NCI-H2227 treated with DMSO at 0.1 percent for 48 hours (cell line): Measurements from ENCODE around the gene HECTD4.
"Not testable (repeated sequence)": the region's sequence is repeated elsewhere in the genome, so short reads cannot be mapped to it uniquely, and the experiment has no call there.

Experiments
- DNase-seq: peaks from one replicate; lab custom pipeline; 2025; lab: John Stamatoyannopoulos, UW

The HECTD4 gene

DNA sequence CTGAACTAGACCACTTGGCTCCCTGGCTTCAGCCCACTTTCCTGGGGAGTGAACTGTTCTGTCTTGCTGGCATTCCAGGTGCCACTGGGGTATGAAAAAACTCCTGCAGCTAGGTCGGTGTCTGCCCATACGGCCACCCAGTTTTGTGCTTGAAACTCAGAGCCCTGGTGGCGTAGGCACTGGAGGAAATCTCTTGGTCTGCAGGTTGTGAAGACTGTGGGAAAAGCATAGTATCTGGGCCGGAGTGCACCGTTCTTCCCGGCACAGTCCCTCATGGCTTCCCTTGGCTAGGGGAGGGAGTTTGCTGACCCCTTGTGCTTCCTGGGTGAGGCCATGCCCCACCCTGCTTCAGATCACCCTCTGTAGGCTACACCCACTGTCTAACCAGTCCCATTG is 223.1 kb downstream of the HECTD4 start:
- no peak for DNase-seq

DNA sequence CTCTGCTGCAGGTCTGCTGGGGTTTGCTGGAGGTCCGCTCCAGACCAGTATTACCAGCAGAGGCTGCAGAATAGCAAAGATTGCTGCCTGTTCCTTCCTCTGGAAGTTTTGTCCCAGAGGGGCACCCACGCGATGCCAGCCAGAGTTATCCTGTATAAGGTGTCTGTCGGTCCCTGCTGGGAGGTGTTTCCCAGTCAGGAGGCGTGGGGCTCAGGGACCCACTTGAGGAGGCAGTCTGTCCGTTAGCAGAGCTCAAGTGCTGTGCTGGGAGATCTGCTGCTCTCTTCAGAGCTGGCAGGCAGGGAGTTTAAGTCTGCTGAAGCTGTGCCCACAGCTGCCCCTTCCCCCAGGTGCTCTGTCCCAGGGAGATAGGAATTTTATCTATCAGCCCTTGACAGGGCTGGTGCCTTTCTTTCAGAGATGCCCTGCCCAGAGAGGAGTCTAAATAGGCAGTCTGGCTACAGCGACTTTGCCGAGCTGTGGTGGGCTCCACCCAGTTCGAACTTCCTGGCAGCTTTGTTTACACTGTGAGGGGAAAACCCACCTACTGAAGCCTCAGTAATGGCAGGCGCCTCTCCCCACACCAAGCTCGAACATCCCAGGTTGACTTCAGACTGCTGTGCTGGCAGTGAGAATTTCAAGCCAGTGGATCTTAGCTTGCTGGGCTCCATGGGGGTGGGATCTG is 223.6 kb downstream of the HECTD4 start:
- not testable (repeated sequence) for DNase-seq

- no peak for DNase-seq
Measured at GRCh38 chr12:112153893-112154219, 228.4 kb downstream of the HECTD4 start.

GRCh38 chr12:112153181-112153892 is 228.9 kb downstream of the HECTD4 start:
- DNase-seq = no peak

- DNase-seq = no peak
Measured at GRCh38 chr12:112151766-112152541, 230.3 kb downstream of the HECTD4 start.

DNA sequence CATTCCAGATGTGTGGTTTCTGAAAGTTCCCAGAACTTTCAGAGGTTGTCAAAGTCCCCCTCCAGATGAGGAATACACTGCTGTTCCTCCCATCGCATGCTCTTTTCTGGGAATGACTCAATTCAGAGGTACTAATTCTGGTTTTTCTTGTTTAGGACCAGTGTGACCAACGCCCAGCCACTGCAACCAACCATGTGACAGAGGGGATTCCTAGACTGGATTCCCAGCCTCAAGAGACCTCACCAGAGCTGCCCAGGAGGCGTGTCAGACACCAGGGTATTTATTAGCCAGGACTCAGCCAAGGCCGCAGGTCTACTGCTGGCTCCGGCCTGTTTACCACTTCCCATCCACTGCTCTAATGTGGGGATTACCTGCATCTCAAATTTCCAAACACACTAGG is 232.6 kb downstream of the HECTD4 start:
- DNase-seq = no peak

- no peak for DNase-seq
Measured at GRCh38 chr12:112148031-112148513, 234.2 kb downstream of the HECTD4 start.

DNA sequence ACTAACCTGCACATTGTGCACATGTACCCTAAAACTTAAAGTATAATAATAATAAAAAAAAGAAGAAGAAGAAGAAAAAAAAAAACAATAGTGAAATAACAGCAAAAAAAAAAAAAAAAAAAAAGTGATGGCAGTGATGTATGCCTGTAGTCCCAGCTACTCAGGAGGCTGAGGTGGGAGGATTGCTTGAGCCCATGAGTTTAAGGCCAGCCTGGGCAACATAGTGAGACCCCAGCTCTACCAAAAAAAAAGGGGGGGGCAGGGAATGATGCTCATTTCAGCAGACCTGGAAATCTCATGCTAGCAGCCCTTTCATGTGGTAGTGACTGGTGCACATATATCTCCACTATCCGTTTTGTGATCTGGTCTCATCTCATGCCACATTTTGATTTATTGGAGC is 236.1 kb downstream of the HECTD4 start:
- DNase-seq = no peak

DNA sequence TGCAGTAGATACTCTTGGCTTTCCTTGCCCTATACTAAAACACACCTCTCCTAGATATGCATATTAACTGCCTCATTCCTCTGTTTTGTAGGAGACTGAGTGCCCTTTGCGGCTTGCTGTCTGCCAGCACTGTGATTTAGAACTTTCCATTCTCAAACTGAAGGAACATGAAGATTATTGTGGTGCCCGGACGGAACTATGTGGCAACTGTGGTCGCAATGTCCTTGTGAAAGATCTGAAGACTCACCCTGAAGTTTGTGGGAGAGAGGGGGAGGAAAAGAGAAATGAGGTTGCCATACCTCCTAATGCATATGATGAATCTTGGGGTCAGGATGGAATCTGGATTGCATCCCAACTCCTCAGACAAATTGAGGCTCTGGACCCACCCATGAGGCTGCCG is 241.5 kb downstream of the HECTD4 start:
- DNase-seq = no peak

- no peak for DNase-seq
Measured at GRCh38 chr12:112134731-112135130, 247.5 kb downstream of the HECTD4 start.

GRCh38 chr12:112133418-112133817 is 248.8 kb downstream of the HECTD4 start:
- DNase-seq = no peak

DNA sequence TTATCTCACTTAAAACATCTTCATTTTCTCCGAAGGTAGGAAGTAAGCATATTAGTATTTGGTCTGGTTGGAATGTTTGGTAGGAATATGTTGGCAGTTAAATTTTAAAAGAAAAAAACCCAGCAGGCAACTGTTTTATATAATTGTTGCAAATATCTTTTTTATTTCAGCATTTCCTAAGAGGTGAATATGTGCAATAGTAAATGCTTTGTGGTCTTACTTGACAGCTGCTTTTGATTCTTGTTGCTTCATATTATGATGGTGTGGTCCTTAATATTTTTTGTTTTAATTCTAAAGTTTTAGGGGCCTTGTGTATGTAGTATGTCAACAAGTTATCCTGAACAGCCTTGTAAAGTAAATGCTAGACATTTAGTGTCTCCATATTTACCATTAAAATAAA is 250.5 kb downstream of the HECTD4 start:
- no peak for DNase-seq

- no peak for DNase-seq
Measured at GRCh38 chr12:112130441-112130998, 251.7 kb downstream of the HECTD4 start.

- DNase-seq = no peak
Measured at GRCh38 chr12:112126911-112127310, 255.3 kb downstream of the HECTD4 start.

GRCh38 chr12:112126000-112126438 is 256.2 kb downstream of the HECTD4 start:
- DNase-seq = no peak

- DNase-seq = peak; percentile 97
Measured at GRCh38 chr12:112125250-112125999, 256.8 kb downstream of the HECTD4 start, which contains the start of gene TRAFD1. TSS of gene TRAFD1 (plus strand) at chr12:112125560. CDS start at chr12:112130523, 4,963 bp downstream.

GRCh38 chr12:112124918-112125249 is 257.3 kb downstream of the HECTD4 start:
- DNase-seq = no peak

DNA sequence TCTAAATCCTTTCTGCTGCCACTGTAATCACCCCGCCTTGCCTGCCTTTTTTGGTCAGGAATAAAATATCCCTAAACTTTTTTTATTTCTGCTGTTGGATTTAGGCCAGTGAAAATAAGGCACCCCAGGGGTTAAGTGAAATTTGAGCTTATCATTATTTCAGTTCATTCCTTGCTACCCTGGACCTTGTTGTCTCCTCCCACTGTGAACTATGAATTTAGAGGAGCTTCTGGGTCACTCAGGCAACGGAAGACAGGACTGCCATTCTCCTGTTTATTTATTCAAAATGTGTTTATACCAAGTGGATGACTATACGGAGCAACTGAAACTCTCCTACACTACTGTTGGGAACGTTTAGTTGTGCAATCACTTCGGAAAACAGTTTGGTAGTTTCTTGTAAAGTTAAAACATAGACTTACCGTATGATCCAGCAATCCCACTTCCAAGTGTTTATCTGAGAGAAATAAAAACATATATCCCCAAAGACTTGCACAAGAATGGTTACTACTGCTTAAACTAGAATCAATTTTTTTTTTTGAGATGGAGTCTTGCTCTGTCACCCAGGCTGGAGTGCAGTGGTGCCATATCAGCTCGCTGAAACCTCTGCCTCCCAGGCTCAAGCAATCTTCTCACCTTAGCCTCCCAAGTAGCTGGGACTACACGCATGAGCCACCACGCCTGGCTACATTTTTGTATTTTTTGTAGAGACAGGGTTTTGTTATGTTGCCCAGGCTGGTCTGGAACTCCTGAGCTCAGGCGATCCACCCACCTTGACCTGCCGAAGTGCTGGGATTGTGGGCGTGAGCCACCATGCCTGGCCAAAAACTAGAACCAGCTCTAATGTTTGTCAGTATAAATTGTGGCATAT is 259.2 kb downstream of the HECTD4 start:
- no peak for DNase-seq

- no peak for DNase-seq
Measured at GRCh38 chr12:112121780-112122565, 260.3 kb downstream of the HECTD4 start.

DNA sequence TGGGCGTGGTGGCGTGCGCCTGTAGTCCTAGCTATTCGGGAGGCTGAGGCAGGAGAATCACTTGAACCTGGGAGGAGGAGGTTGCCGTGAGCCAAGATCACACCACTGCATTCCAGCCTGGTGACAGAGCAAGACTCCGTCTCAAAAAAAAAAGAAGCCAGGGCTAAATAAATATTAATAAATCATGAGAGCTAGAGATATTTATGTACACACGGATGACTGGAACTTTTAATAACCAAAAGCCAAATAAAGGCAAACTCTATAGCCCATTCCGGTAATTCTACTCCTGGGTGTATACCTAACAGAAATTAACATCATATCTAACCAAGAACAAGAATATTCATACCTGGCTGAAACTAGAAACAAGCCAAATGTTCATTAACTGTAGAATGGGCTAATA is 264.5 kb downstream of the HECTD4 start:
- no peak for DNase-seq
